IMR-90 (cell line): Measurements from ENCODE around the gene C11orf86.

Source experiments
- BHLHE40 ChIP-seq: fragments of 150-350 bp; IDR thresholded peaks from 2 replicates; pipeline ENCODE4 v1.6.1; 2016; ENCODE audit warnings: mild to moderate bottlenecking, low read depth, low read length
- CEBPB ChIP-seq: IDR thresholded peaks from 2 replicates; pipeline ENCODE4 v1.6.1; 2012; ENCODE audit warnings: low read depth, low read length, improper control_type of control experiment
- CHD1 ChIP-seq: IDR thresholded peaks from 2 replicates; pipeline ENCODE4 v1.6.1; 2012; ENCODE audit warnings: low read depth, low read length, improper control_type of control experiment
- CTCF ChIP-seq: conservative IDR thresholded peaks from 2 replicates; pipeline ENCODE4 v1.5.1; 2012; ENCODE audit warnings: mild to moderate bottlenecking, low read depth, low read length, improper control_type of control experiment
- ELK1 ChIP-seq: fragments of 150-350 bp; IDR thresholded peaks from 2 replicates; pipeline ENCODE4 v1.6.1; 2016; ENCODE audit warnings: low read depth, mild to moderate bottlenecking, low read length, moderate library complexity, borderline replicate concordance
- FOS ChIP-seq: fragments of 150-350 bp; IDR thresholded peaks from 2 replicates; pipeline ENCODE4 v1.6.1; 2016; ENCODE audit warnings: low read depth, low read length
- MAFK ChIP-seq: IDR thresholded peaks from 2 replicates; pipeline ENCODE4 v1.6.1; 2012; ENCODE audit warnings: low read depth, low read length, improper control_type of control experiment
- MXI1 ChIP-seq: IDR thresholded peaks from 2 replicates; pipeline ENCODE4 v1.6.1; 2012; ENCODE audit warnings: low read depth, mild to moderate bottlenecking, low read length, moderate library complexity, borderline replicate concordance
- NFE2L2 ChIP-seq: fragments of 150-350 bp; IDR thresholded peaks from 2 replicates; pipeline ENCODE4 v1.6.1; 2016; ENCODE audit warnings: low read depth, mild to moderate bottlenecking, low read length
- POLR2A ChIP-seq: IDR thresholded peaks from 2 replicates; pipeline ENCODE4 v1.6.1; 2012; ENCODE audit warnings: mild to moderate bottlenecking, low read depth, low read length
- RAD21 ChIP-seq: IDR thresholded peaks from 2 replicates; pipeline ENCODE4 v1.6.1; 2012; ENCODE audit warnings: low read length, improper control_type of control experiment
- RFX5 ChIP-seq: IDR thresholded peaks from 2 replicates; pipeline ENCODE4 v1.8.0; 2012; ENCODE audit warnings: low read depth, mild to moderate bottlenecking, low read length, moderate library complexity
- SMC3 ChIP-seq: fragments of 150-350 bp; IDR thresholded peaks from 2 replicates; pipeline ENCODE4 v1.6.1; 2016; ENCODE audit warnings: low read depth, mild to moderate bottlenecking, antibody characterized with exemption, low read length, moderate library complexity
- USF2 ChIP-seq: fragments of 150-350 bp; IDR thresholded peaks from 2 replicates; pipeline ENCODE4 v1.6.1; 2017; ENCODE audit warnings: mild to moderate bottlenecking, antibody characterized with exemption, low read length, low read depth

DNA sequence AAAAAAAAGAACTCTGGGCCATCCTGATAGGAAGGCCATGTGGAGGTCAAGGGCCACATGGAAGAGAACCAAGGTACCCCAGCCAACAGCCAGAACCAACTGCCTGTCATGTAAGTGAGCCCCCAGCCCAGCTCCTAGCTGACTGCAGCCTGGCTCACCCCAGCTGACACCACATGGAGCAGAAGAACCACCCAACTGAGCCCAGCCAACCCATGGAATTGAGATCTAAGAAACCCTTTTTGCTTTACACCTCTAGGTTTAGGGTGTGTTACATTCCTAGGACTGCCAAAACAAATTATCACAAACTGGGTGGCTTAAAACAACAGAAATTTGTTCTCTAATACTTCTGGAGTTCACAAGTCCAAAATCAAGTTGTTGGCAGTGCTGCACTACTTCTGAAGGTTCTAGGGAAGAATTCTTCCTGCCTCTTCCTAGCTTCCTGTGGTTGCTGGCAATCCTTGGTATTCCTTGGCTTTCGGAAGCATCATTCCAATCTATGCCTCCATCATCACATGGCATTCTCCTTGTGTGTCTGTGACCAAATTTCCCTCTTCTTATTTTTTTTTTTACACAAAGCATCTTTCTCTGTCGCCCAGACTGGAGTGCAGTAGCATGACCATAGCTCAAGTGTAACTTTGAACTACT is 4.4 kb downstream of the C11orf86 start:
- TF ChIP-seq CTCF (no peak), ELK1 (no peak), POLR2A (no peak), NFE2L2 (no peak), USF2 (no peak), RAD21 (no peak), SMC3 (no peak), BHLHE40 (no peak), FOS (no peak), RFX5 (no peak), CHD1 (no peak), CEBPB (no peak), MAFK (no peak), MXI1 (no peak)
